ENCODE data around the gene GMFB.
"Not testable (repeated sequence)": the region's sequence is repeated elsewhere in the genome, so short reads cannot be mapped to it uniquely, and the experiment has no call there.

Gene GMFB

GRCh38 chr14:54438703-54439102 is 50.1 kb downstream of the GMFB start:
- no peak for TF ChIP-seq CTCF (conservative IDR thresholded peaks at IDR 0.05; ENCODE audit: low read depth, low read length)
- no peak overlapping the region for H3K4me3 ChIP-seq (ENCODE audit: low read depth, low read length)
- DNase-seq (ENCODE audit: low read depth) = no peak

- not testable (repeated sequence) for DNase-seq (ENCODE audit: low read depth); H3K4me3 ChIP-seq (ENCODE audit: low read depth, low read length)
These were observed 50.8 kb downstream of the GMFB start for GRCh38 chr14:54437954-54438353.

- no peak for TF ChIP-seq CTCF (conservative IDR thresholded peaks at IDR 0.05; ENCODE audit: low read depth, low read length)
- peak; percentile 87 for DNase-seq (ENCODE audit: low read depth)
- no peak overlapping the region for H3K4me3 ChIP-seq (ENCODE audit: low read depth, low read length)
These were observed 53.2 kb downstream of the GMFB start for GRCh38 chr14:54435500-54435981.

- DNase-seq (ENCODE audit: low read depth) = no peak
- TF ChIP-seq CTCF (conservative IDR thresholded peaks at IDR 0.05; ENCODE audit: low read depth, low read length) = no peak
- no peak overlapping the region for H3K4me3 ChIP-seq (ENCODE audit: low read depth, low read length)
These were observed 60.3 kb downstream of the GMFB start for GRCh38 chr14:54428527-54428926.

- no peak overlapping the region for H3K4me3 ChIP-seq (ENCODE audit: low read depth, low read length)
- TF ChIP-seq CTCF (conservative IDR thresholded peaks at IDR 0.05; ENCODE audit: low read depth, low read length) = no peak
- DNase-seq (ENCODE audit: low read depth) = no peak
These were observed 60.9 kb downstream of the GMFB start for GRCh38 chr14:54427871-54428270.

GRCh38 chr14:54425537-54426274 is 63.1 kb downstream of the GMFB start:
- H3K4me3 ChIP-seq (ENCODE audit: low read depth, low read length) = no peak overlapping the region
- no peak for TF ChIP-seq CTCF (conservative IDR thresholded peaks at IDR 0.05; ENCODE audit: low read depth, low read length)
- no peak for DNase-seq (ENCODE audit: low read depth)

GRCh38 chr14:54425068-54425467 is 63.7 kb downstream of the GMFB start:
- no peak for TF ChIP-seq CTCF (conservative IDR thresholded peaks at IDR 0.05; ENCODE audit: low read depth, low read length)
- H3K4me3 ChIP-seq (ENCODE audit: low read depth, low read length) = no peak overlapping the region
- DNase-seq (ENCODE audit: low read depth) = no peak

Measured in choroid plexus epithelial cell (primary cell).